H7 (cell line): ENCODE data around the gene TMEM203. TPM values are rescaled to one million over a fixed set of nuclear protein-coding genes. Genes with fewer than 3 reads are reported as not detected.

Experiments used
- DNase-seq: peaks from one replicate; pipeline ENCODE4 v3.0.0; 2012
- H3K27me3 ChIP-seq: 2 replicates; pipeline ENCODE4 v1.6.0; 2011; ENCODE audit warnings: mild to moderate bottlenecking, low read length; ENCODE audit not compliant: control insufficient read depth, insufficient read depth
- H3K36me3 ChIP-seq: replicated peaks from 2 replicates; pipeline ENCODE4 v1.5.1; 2011; ENCODE audit warnings: low read length; ENCODE audit not compliant: control insufficient read depth, insufficient read depth
- H3K4me3 ChIP-seq: 2 replicates; pipeline ENCODE4 v1.5.1; 2011; ENCODE audit warnings: low read depth, mild to moderate bottlenecking, control low read depth, low read length, moderate library complexity; ENCODE audit not compliant: insufficient read depth
- total RNA-seq: library from RNA; depleted of rRNA; stranded (reverse); fragments of >200 nt; shearing (Covaris generic); gene quantifications from 2 replicates; pipeline ENCODE4 v1.2.3, GENCODE V29; 2014

Gene TMEM203
- total RNA-seq, 1 experiment from 2014 or later = 62.3 TPM

DNA sequence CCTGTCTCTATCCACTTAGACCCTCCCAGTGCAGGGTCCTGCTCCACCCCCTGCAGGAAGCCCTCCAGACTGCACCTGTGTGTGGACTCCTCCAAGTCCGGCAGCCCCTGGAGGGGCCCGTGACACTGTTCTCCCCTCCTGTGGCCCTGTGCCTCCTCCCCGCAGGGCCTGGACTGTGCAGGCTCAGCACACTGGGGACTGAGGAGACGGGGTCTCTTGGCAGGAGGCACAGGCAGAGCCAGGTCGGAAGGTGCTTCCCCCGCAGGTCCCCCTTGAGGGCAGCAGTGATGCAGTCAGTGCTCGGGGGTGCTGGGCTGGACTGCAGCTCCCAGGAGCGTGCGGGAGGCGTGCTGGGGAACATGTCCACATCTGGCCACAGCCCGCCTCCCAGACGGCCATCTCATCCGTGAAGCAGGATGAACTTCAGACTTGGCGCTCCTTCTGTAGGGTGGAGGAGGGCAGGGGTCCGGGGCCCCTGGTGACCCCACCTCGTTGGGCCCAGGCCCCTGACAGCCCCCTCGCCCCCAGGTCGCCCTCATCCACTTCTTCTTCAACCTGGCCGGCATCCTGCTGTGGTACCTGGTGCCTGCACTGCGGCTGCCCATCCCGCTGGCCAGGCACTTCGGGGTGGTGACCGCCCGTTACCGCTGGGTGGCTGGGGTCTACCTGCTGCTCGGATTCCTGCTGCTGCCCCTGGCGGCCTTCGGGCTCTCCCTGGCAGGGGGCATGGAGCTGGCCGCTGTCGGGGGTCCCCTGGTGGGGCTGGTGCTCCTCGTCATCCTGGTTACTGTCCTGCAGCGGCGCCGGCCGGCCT is 30.2 kb upstream of the TMEM203 start:
- Histone ChIP-seq H3K27me3 (no peaks in the 10 kb centered on the region), H3K36me3 (no peaks in the 10 kb centered on the region), H3K4me3 (no peak overlapping the region)
- peak; percentile 89 for DNase-seq

GRCh38 chr9:137234758-137235423 is 29.4 kb upstream of the TMEM203 start:
- no peaks in the 10 kb centered on the region for H3K36me3 ChIP-seq
- no peak overlapping the region for H3K4me3 ChIP-seq
- no peak for DNase-seq

GRCh38 chr9:137234055-137234697 is 28.7 kb upstream of the TMEM203 start:
- Histone ChIP-seq H3K27me3 (no peaks in the 10 kb centered on the region), H3K36me3 (no peaks in the 10 kb centered on the region), H3K4me3 (no peak overlapping the region)
- DNase-seq = no peak

More at GRCh38 chr9:137234758-137235423, 29.4 kb upstream of the TMEM203 start:
- H3K27me3 ChIP-seq = no peaks in the 10 kb centered on the region

GRCh38 chr9:137233143-137233980 is 27.9 kb upstream of the TMEM203 start:
- Histone ChIP-seq H3K4me3 (no peak overlapping the region), H3K27me3 (no peaks in the 10 kb centered on the region), H3K36me3 (no peaks in the 10 kb centered on the region)
- DNase-seq = no peak

DNA sequence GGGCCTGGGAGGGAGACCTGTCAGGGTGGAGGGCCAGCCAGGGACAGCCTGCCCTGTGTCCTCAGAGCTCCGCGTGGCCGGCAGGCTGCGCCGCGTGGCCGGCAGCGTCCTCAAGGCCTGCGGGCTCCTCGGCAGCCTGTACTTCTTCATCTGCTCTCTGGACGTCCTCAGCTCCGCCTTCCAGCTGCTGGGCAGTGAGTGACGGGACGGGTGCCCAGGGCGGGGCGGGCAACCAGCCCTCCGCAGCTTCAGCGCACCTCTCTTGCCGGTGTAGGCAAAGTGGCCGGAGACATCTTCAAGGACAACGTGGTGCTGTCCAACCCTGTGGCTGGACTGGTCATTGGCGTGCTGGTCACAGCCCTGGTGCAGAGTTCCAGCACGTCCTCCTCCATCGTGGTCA is 27.1 kb upstream of the TMEM203 start:
- Histone ChIP-seq H3K4me3 (no peak overlapping the region), H3K27me3 (no peaks in the 10 kb centered on the region), H3K36me3 (no peaks in the 10 kb centered on the region)
- DNase-seq = no peak

GRCh38 chr9:137232101-137232500 is 26.7 kb upstream of the TMEM203 start:
- Histone ChIP-seq H3K36me3 (no peaks in the 10 kb centered on the region), H3K27me3 (no peaks in the 10 kb centered on the region), H3K4me3 (no peak overlapping the region)
- DNase-seq = no peak

GRCh38 chr9:137231372-137232039 is 26.1 kb upstream of the TMEM203 start:
- no peak for DNase-seq
- Histone ChIP-seq H3K4me3 (no peak overlapping the region), H3K27me3 (no peaks in the 10 kb centered on the region), H3K36me3 (no peaks in the 10 kb centered on the region)

- Histone ChIP-seq H3K36me3 (no peaks in the 10 kb centered on the region), H3K27me3 (no peaks in the 10 kb centered on the region), H3K4me3 (no peak within 1 kb of the TSS)
- no peak for DNase-seq
Measured at GRCh38 chr9:137230705-137231371, 25.4 kb upstream of the TMEM203 start, which contains the start of gene SLC34A3. Gene SLC34A3, plus strand, starts transcription at chr9:137230901. Its CDS starts 802 bp downstream, at chr9:137231703.

DNA sequence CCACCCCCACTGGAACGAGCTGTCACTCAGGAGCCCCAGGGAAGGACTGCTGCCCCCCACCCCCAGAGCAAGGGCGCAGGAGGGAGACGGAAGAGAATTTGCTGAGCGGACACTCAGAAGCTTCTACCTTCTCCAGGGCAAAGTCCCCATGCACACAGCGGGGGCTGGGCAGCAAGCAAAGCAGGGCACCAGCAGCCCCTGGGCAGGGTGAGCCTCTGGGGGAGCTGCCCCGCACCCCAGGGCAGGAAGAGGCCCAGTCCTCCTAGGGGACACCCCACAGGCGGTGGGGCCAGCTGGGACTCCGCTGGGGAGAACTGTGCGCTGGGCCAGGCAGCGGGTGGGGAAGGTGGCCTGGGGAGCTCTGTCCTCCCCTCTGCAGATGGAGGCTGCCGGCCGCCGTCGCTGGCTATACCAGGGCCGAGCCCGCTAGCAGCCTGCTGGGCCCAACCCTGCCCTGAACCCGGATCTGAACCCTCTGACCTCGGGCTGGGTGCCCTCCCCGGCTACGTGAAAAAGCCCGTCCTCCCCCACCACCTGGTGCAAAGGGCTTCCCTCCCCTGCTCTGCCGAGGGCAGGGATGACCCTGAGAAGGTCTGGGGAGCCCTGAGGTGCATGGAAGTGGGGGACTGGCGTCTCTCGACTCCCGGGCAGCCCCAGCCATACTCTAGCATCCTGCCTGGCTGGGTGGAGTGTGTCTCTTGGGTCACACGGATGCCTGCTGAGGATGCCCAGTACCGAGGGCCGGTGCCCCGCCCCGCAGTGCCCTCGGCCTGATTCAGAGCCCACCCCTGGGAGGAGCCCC is 24.7 kb upstream of the TMEM203 start:
- Histone ChIP-seq H3K4me3 (no peak overlapping the region), H3K27me3 (no peaks in the 10 kb centered on the region), H3K36me3 (no peaks in the 10 kb centered on the region)
- no peak for DNase-seq

DNA sequence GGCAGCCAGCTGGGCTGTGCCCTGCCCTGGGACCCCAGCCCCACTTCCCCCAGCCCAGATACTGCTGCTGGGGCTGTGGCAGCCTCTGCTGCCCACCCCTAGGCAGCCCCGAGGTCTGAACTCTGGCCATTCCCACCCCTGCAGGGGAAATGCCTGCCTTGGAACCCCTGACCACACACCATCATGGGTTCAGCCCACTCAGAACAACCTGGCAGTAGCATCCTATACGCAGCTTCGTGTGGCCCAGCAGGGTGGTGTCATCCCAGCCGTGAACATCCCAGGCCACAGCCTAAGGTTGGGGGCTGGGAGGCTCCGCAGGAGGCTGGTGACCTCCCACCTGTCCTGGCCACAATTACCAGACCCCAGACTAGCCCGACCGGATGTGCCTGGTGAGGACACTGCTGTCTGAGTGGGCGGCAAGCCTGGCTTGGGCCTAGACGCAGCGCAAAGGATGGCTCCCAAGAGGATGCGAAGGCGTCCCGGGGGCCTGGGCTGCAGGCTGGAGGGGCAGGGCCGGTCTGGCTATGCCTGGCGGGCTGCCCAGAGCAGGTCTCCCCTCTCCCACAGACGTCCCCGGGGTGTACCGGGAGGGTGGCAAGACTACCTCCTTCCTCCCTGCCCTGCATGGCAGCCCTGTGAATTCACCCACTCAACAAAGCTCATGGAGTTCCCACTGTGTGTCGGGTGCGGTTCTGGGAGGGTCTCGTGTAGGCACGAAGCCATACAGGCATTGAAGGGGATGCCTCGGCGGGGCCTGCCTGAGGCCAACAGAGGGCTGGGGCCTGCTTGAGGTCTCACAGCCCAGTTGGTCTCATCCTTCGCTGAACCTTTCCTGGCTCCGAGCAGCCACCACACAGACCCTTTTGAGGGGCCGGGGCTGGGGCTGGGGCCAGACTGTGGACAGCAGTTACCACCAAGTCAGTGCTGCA is 23.8 kb upstream of the TMEM203 start:
- Histone ChIP-seq H3K27me3 (no peaks in the 10 kb centered on the region), H3K36me3 (no peaks in the 10 kb centered on the region), H3K4me3 (no peak overlapping the region)
- DNase-seq = no peak

DNA sequence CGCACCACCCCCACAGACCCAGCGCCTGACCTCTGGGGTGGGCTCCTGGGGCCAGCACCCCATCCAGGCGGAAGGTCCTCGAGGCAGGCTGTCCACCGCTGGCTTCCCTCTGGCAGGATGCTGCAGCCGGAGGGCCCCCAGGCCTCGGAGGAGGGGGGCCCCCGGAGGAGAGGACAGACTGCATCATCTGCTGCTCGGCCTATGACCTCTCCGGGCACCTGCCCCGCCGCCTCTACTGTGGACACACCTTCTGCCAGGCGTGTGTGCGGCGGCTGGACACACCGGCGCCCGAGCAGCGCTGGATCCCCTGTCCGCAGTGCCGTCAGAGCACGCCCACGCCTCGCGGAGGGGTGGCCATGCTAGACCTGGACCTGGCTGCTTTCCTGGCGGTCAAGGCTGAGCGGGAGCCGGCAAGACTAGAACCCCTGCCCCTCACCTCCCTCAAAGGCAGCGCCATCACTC is 23.1 kb upstream of the TMEM203 start:
- no peaks in the 10 kb centered on the region for H3K27me3 ChIP-seq
- H3K4me3 ChIP-seq = no peak overlapping the region
- no peak for DNase-seq
- H3K36me3 ChIP-seq = no peaks in the 10 kb centered on the region
